HAP-1 (cell line): ENCODE results near the gene CLEC10A.
"Not testable (repeated sequence)": the region's sequence is repeated elsewhere in the genome, so short reads cannot be mapped to it uniquely, and the experiment has no call there.

Experiments used
- DNase-seq, 2 experiments: peaks; one replicate each; pipeline ENCODE4 v3.0.0-alpha.2; 2016 to 2020; ENCODE audit warnings: low spot score in 2 of 2
- H3K27me3 ChIP-seq: fragments of 250-450 bp; sonication (Bioruptor Pico); 2 replicates; pipeline ENCODE4 v1.5.1; 2020; ENCODE audit warnings: low read depth, mild to moderate bottlenecking, moderate library complexity
- H3K36me3 ChIP-seq: fragments of 250-450 bp; sonication (Bioruptor Pico); replicated peaks from 2 replicates; pipeline ENCODE4 v1.5.1; 2020; ENCODE audit warnings: mild to moderate bottlenecking
- H3K4me1 ChIP-seq: fragments of 250-450 bp; sonication (Bioruptor Pico); 2 replicates; pipeline ENCODE4 v1.5.1; 2020; ENCODE audit warnings: mild to moderate bottlenecking
- H3K4me3 ChIP-seq: fragments of 250-450 bp; sonication (Bioruptor Pico); 2 replicates; pipeline ENCODE4 v1.5.1; 2020; ENCODE audit warnings: mild to moderate bottlenecking, moderate library complexity
- H3K9me3 ChIP-seq: fragments of 250-450 bp; sonication (Bioruptor Pico); 2 replicates; pipeline ENCODE4 v1.5.1; 2020; ENCODE audit warnings: mild to moderate bottlenecking, moderate library complexity
- in situ Hi-C: fragments of 300-500 bp; cut with MboI; formaldehyde crosslinking; loops from 3 replicates; pipeline ENCODE4 v1.14.3; 2020; ENCODE audit warnings: low sequenced_read_pairs, inconsistent platforms, mixed read lengths

Gene CLEC10A

DNA sequence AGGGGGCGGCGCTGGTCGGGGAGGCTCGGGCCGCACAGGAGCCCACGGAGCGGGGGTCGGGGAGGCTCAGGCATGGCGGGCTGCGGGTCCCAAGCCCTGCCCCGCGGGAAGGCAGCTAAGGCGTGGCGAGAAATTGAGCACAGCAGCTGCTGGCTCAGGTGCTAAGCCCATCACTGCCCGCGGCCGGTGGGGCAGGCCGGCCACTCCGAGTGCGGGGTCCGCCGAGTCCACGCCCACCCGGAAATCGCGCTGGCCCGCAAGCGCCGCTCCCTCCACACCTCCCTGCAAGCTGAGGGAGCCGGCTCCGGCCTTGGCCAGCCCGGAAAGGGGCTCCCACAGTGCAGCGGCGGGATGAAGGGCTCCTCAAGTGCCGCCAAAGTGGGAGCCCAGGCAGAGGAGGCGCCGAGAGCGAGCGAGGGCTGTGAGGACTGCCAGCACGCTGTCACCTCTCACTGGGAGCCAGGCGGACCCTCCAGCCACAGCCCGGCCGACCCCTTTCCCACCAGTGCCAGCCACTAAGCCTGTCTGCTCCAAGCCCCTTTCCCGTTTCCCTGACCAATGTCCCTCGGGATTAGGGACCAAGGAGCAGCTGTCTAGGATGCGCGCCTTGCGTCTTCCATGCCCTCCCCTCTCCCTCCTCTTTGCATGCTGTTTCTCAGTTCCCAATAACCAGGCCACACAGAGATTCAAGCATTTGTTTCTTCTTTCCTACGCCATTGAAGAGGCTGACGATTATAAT lies 20.8 kb upstream of the CLEC10A start:
- DNase-seq, H3K9me3 ChIP-seq, H3K4me1 ChIP-seq, H3K36me3 ChIP-seq, H3K4me3 ChIP-seq, in situ Hi-C loops: not testable (repeated sequence)
- H3K27me3 ChIP-seq: peaks cover 10% of the 10 kb centered on the region

DNA sequence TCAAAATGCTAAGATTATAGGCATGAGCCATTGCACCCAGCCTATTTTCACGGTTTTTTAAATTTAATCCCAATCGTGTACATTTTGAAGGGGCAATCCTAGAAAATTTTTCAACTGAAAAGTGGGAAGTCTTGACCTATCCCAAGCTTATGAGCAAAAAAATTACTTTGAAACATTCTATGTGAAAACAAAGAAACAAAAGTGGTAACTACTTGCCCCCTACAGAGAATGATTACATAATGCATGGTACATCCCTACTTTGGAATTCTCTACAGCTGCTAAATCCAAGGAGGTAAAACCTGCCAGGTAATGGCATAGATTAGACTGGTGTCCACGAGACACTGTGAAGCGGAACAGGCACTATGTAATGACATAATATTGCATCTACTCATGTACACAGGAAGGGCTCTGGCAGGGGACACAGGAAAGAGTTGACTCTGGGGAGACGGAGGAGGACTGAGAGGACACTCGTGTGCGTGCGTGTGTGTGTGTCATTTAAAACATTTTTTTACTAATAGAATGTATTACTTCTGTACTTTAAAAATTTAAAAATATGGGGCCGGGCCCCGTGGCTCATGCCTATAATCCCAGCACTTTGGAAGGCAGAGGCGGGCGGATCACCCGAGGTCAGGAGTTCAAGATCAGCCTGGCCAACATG lies 18.9 kb upstream of the CLEC10A start:
- DNase-seq: no peak
- no peak overlapping the region for H3K4me3 ChIP-seq
- peaks cover 20% of the 10 kb centered on the region for H3K27me3 ChIP-seq
- no peaks in the 10 kb centered on the region for H3K36me3 ChIP-seq
- no peaks in the 10 kb centered on the region for H3K4me1 ChIP-seq
- in situ Hi-C loops: no loop called here
- H3K9me3 ChIP-seq: no peaks in the 10 kb centered on the region; the same call in 1 of the 2 replicates

GRCh38 chr17:7097940-7098339 lies 17.9 kb upstream of the CLEC10A start:
- H3K4me3 ChIP-seq: no peak overlapping the region
- in situ Hi-C loops: no loop called here
- H3K9me3 ChIP-seq: no peaks in the 10 kb centered on the region; the same call in 1 of the 2 replicates
- peaks cover 17% of the 10 kb centered on the region for H3K27me3 ChIP-seq
- no peaks in the 10 kb centered on the region for H3K36me3 ChIP-seq
- no peaks in the 10 kb centered on the region for H3K4me1 ChIP-seq
- DNase-seq: no peak

- in situ Hi-C loops: no loop called here
- H3K36me3 ChIP-seq: no peaks in the 10 kb centered on the region
- H3K9me3 ChIP-seq: no peaks in the 10 kb centered on the region; the same call in 1 of the 2 replicates
- peaks cover 17% of the 10 kb centered on the region for H3K27me3 ChIP-seq
- no peaks in the 10 kb centered on the region for H3K4me1 ChIP-seq
- no peak overlapping the region for H3K4me3 ChIP-seq
- no peak for DNase-seq
These were observed 15.6 kb upstream of the CLEC10A start for GRCh38 chr17:7095625-7096024.

DNA sequence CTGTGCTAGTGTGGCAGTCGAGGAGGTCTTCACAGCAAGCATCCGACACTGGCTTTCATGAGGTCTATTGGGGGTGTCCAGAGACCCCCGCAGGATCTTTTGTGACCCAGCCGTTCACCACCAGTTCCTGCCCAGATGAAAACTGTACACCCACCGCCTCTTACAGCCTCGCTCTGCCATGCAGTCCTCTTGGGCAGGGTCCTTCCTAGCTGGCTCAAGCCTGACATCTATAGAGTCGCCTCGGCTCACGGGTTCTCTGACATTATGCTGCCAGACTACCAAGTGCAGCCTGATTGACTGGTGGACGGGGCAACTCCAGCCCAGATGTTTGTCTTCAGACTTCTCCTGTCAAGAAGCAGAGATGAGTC lies 14.6 kb upstream of the CLEC10A start:
- in situ Hi-C loops: no loop called here
- peaks cover 17% of the 10 kb centered on the region for H3K27me3 ChIP-seq
- no peaks in the 10 kb centered on the region for H3K4me1 ChIP-seq
- H3K36me3 ChIP-seq: no peaks in the 10 kb centered on the region
- no peak overlapping the region for H3K4me3 ChIP-seq
- H3K9me3 ChIP-seq: no peaks in the 10 kb centered on the region; the same call in 1 of the 2 replicates
- no peak for DNase-seq

DNA sequence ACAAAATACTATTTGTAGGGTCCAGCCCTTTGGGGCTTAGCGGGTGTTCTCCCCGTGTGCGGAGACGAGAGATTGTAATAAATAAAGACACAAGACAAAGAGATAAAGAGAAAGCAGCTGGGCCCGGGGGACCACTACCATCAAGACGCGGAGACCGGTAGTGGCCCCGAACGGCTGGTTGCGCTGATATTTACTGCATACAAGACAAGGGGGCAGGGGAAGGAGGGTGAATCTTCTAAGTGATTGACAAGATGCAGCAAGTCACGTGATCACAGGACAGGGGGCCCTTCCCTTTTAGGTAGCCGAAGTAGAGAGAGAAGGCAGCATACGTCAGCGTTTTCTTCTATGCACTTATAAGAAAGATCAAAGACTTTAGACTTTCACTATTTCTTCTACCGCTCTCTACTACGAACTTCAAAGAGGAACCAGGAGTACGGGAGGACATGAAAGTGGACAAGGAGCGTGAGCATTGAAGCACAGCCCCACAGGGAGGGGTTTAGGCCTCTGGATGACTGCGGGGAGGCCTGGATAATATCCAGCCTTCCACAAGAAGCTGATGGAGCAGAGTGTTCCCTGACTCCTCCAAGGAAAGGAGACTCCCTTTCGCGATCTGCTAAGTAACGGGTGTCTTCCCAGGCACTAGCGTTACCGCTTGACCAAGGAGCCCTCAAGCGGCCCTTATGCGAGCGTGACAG lies 11.4 kb upstream of the CLEC10A start:
- peaks cover 12% of the 10 kb centered on the region for H3K27me3 ChIP-seq
- H3K9me3 ChIP-seq, H3K4me1 ChIP-seq, H3K36me3 ChIP-seq, in situ Hi-C loops, DNase-seq, H3K4me3 ChIP-seq: not testable (repeated sequence)

- H3K4me3 ChIP-seq, in situ Hi-C loops, H3K4me1 ChIP-seq, H3K27me3 ChIP-seq, DNase-seq, H3K36me3 ChIP-seq, H3K9me3 ChIP-seq: not testable (repeated sequence)
These were observed 9.5 kb upstream of the CLEC10A start for GRCh38 chr17:7089570-7089969.

DNA sequence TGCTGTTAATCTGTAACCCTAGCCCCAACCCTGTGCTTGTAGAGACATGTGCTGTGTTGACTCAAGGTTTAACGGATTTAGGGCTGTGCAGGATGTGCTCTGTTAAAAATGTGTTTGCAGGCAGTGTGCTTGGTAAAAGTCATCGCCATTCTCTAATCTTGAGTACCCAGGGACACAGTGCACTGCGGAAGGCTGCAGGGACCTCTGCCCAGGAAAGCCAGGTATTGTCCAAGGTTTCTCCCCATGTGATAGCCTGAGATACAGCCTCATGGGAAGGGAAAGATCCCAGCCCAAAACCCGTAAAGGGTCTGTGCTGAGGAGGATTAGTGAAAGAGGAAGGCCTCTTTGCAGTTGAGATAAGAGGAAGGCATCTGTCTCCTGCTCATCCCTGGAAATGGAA lies 8.4 kb upstream of the CLEC10A start:
- H3K4me1 ChIP-seq, H3K27me3 ChIP-seq, H3K36me3 ChIP-seq, DNase-seq, H3K4me3 ChIP-seq, in situ Hi-C loops, H3K9me3 ChIP-seq: not testable (repeated sequence)

DNA sequence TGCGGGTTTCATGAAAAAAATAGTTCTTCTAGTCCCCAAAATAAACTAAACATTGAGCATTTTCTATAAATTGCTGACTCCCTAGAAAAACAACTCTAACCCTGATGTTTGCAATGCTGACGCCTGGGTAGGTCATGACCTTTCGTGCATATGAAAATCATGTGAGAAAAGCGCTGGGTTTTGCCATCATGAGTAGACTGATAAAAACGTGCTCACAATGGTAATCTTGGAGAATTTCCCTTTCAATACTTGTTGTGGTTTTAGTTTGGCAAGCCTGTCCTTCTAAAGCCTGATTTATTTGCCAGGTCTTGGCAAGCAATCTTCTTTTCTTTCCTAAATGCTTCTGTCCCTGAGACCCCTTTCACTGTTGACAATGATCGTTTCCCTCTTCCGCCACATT lies 4.0 kb upstream of the CLEC10A start:
- Histone ChIP-seq H3K4me3 (no peak overlapping the region), H3K4me1 (no peaks in the 10 kb centered on the region), H3K9me3 (no peaks in the 10 kb centered on the region), H3K27me3 (no peaks in the 10 kb centered on the region), H3K36me3 (no peaks in the 10 kb centered on the region)
- in situ Hi-C loops: no loop called here
- DNase-seq: no peak

DNA sequence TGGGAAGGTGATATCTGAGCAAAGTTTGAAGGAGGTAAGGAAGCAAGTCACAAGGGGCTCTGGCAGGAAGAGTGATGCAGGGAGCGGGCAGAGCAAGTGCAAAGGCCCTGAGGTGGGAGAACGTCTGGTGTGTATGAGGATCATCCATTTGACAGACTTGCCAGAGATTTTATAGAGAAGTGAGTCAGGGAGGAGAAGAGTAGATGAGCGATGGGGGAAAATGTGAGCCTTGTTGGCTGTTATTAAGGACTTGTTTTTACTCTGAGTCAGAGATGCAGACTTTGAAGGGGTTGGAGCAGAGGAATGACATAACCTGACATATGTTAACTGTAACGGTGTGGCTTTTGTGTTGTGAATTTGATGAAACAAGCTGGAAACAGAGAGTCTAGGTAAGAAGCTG lies 3.5 kb upstream of the CLEC10A start:
- H3K36me3 ChIP-seq: no peaks in the 10 kb centered on the region
- DNase-seq: no peak
- H3K4me1 ChIP-seq: no peaks in the 10 kb centered on the region
- no peak overlapping the region for H3K4me3 ChIP-seq
- in situ Hi-C loops: no loop called here
- no peaks in the 10 kb centered on the region for H3K27me3 ChIP-seq
- H3K9me3 ChIP-seq: no peaks in the 10 kb centered on the region

GRCh38 chr17:7081341-7082062 lies 1.5 kb upstream of the CLEC10A start:
- no peaks in the 10 kb centered on the region for H3K27me3 ChIP-seq
- H3K4me3 ChIP-seq: no peak overlapping the region
- in situ Hi-C loops: no loop called here
- H3K36me3 ChIP-seq: no peaks in the 10 kb centered on the region
- H3K4me1 ChIP-seq: no peaks in the 10 kb centered on the region
- H3K9me3 ChIP-seq: no peaks in the 10 kb centered on the region
- no peak for DNase-seq

GRCh38 chr17:7080456-7081041 lies 498 bp upstream of the CLEC10A start:
- in situ Hi-C loops: no loop called here
- H3K4me1 ChIP-seq: no peaks in the 10 kb centered on the region
- no peaks in the 10 kb centered on the region for H3K27me3 ChIP-seq
- no peak for DNase-seq
- no peak overlapping the region for H3K4me3 ChIP-seq
- H3K36me3 ChIP-seq: no peaks in the 10 kb centered on the region
- no peaks in the 10 kb centered on the region for H3K9me3 ChIP-seq

DNA sequence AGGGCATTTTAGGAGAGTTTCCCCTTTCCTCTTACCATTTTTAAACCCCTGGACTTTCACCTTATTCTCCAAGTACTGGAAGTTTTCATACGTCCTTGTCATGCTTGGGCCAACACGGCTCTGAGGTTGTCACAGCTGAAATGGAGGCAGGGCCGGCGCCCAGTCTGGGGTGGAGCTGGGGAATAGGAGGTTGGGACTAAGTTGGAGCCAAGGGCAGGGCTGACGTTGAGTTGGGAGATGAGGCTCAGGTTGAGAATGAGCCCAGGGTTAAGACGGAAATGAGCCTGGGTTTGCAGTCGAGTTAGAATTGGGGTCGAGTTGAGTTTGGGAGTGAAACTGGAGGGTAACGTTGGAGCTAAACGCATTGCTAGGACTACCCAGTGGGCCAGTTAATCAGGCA lies 1.3 kb downstream of the CLEC10A start:
- H3K4me3 ChIP-seq: no peak overlapping the region

More for the DNA sequence above, 1.3 kb downstream of the CLEC10A start:
- DNase-seq: no peak
- in situ Hi-C loops: no loop called here
- Histone ChIP-seq H3K36me3 (no peaks in the 10 kb centered on the region), H3K4me1 (no peaks in the 10 kb centered on the region), H3K27me3 (no peaks in the 10 kb centered on the region), H3K9me3 (no peaks in the 10 kb centered on the region)
